ENCODE measurements around the gene LZTS3. TPM values are rescaled to one million over a fixed set of nuclear protein-coding genes. Genes with fewer than 3 reads are reported as not detected.

The LZTS3 gene
- total and polyA plus RNA-seq, 2 of the 8 experiments (the other 6 are each of a cell fraction or from before 2014, with no cell fraction given), result 31.8 to 33.5 TPM

GRCh38 chr20:3130051-3130600, 43.2 kb downstream of the LZTS3 start:
- H3K18ac ChIP-seq (ENCODE audit: extremely low read depth, low read length), result no peak overlapping the region
- H3K79me1 ChIP-seq (ENCODE audit: low read depth, low read length), result no peaks in the 10 kb centered on the region
- no peaks in the 10 kb centered on the region for H3K23me2 ChIP-seq (ENCODE audit: low read depth, low read length)
- no peak overlapping the region for H3K4ac ChIP-seq (replicated peaks; ENCODE audit: insufficient read length, low read depth, low read length)
- no peak overlapping the region for H4K91ac ChIP-seq (replicated peaks; ENCODE audit: insufficient read length, low read length)
- DNase-seq (ENCODE audit: low read depth in 1 of 2, low spot score in 2 of 2) (no peak), FAIRE-seq (no peak)
- H4K8ac ChIP-seq (ENCODE audit: extremely low read depth, insufficient read depth, low read length), result no peak overlapping the region
- no peak overlapping the region for H3K23ac ChIP-seq (ENCODE audit: insufficient read length)
- H3K79me2 ChIP-seq (ENCODE audit: control insufficient read depth in 1 of 2, insufficient read depth in 2 of 2, low read length in 2 of 2), result no peaks in the 10 kb centered on the region
- H2BK12ac ChIP-seq (ENCODE audit: low read depth, low read length), result no peak overlapping the region
- no peak overlapping the region for H2BK120ac ChIP-seq (replicated peaks; ENCODE audit: low read depth, low read length)
- 71% methylated on average over 2 of the region's 2 CpGs; no CpG with 5 or more reads in 1 of the 2 experiments for WGBS, 2 experiments (ENCODE audit: extremely low coverage in 1 of 2, insufficient coverage in 1 of 2, insufficient read length in 1 of 2, insufficient replicate concordance in 2 of 2, low coverage in 1 of 2, low lambda C conversion rate in 2 of 2, missing lambda C conversion rate in 1 of 2)
- no peak overlapping the region for H3K56ac ChIP-seq (replicated peaks; ENCODE audit: insufficient read length, low read depth, low read length)
- ChIA-PET CTCF (ENCODE audit: partially characterized antibody) (interaction anchor here (0.6 to 4.1 kb wide), 6 partner anchors 13 to 360 kb away, joined by 3 to 38 read pairs (median 4); no protein-coding TSS in a partner anchor), POLR2A (ENCODE audit: partially characterized antibody) (interaction anchor here (0.6 to 1.6 kb wide), 3 partner anchors 81 to 1029 kb away, joined by 3 read pairs; partner anchors contain the start of gene STK35)
- no peak overlapping the region for H2AFZ ChIP-seq (ENCODE audit: low read length)
- no peaks in the 10 kb centered on the region for H3K4me1 ChIP-seq (replicated peaks in 1 of 4; ENCODE audit: control insufficient read depth in 3 of 4, insufficient read depth in 4 of 4, low read length in 3 of 4)
- no peak overlapping the region for H2BK20ac ChIP-seq (ENCODE audit: low read length)
- no peak overlapping the region for H3K4me3 ChIP-seq (ENCODE audit: extremely low read depth in 1 of 4, insufficient read depth in 2 of 4, low read depth in 3 of 4, low read length in 4 of 4)
- H4K5ac ChIP-seq (ENCODE audit: insufficient read length, low read depth, low read length), result no peak overlapping the region
- peaks cover 0 to 11% of the 10 kb centered on the region in 2 experiments; a peak in 2 of 4 replicates for H3K9me3 ChIP-seq (ENCODE audit: insufficient read depth in 2 of 2, low read depth in 1 of 2, low read length in 1 of 2)
- H3K27ac ChIP-seq (ENCODE audit: low read depth, low read length), result no peak overlapping the region
- H4K20me1 ChIP-seq (replicated peaks in 1 of 2; ENCODE audit: control insufficient read depth in 1 of 2, insufficient read depth in 2 of 2, low read length in 2 of 2), result no peaks in the 10 kb centered on the region
- H3K4me2 ChIP-seq (ENCODE audit: insufficient read depth in 1 of 2, low read depth in 2 of 2, low read length in 2 of 2), result no peak overlapping the region
- H3K14ac ChIP-seq (ENCODE audit: insufficient read length), result no peak overlapping the region
- H3K36me3 ChIP-seq (ENCODE audit: control insufficient read depth in 2 of 4, insufficient read depth in 4 of 4, low read length in 3 of 4), result peaks cover 0 to 1% (median 0%) of the 10 kb centered on the region in 4 experiments; a peak in 1 of 8 replicates
- no peak overlapping the region for H2AK5ac ChIP-seq (ENCODE audit: low read depth, low read length)
- no peak overlapping the region for H3K9ac ChIP-seq (replicated peaks in 1 of 4; ENCODE audit: extremely low read depth in 1 of 4, low read depth in 3 of 4, low read length in 3 of 4)
- no peak overlapping the region for H2BK5ac ChIP-seq (ENCODE audit: low read depth, low read length)
- no peaks in the 10 kb centered on the region for H3K27me3 ChIP-seq (replicated peaks in 1 of 4; ENCODE audit: control insufficient read depth in 3 of 4, extremely low read depth in 1 of 4, insufficient read depth in 3 of 4, low read length in 3 of 4)
- H2BK15ac ChIP-seq (ENCODE audit: low read length), result no peak overlapping the region
- TF ChIP-seq CHD1 (IDR thresholded peaks at IDR 0.05; ENCODE audit: low read depth, low read length) (no peak), HDAC2 (IDR thresholded peaks at IDR 0.05; ENCODE audit: borderline replicate concordance in 1 of 2, low read depth in 2 of 2, low read length in 2 of 2) (no peak), BCL11A (IDR thresholded peaks at IDR 0.05; ENCODE audit: low read depth in 2 of 2, low read length in 2 of 2) (no peak), TEAD4 (IDR thresholded peaks at IDR 0.05; ENCODE audit: low read depth, low read length) (no peak), FOSL1 (IDR thresholded peaks at IDR 0.05; ENCODE audit: insufficient read depth, low read depth, low read length) (no peak), KDM4A (IDR thresholded peaks at IDR 0.05; ENCODE audit: low read depth, low read length, severe bottlenecking) (no peak), RXRA (IDR thresholded peaks at IDR 0.05; ENCODE audit: insufficient read depth, low read depth, low read length) (no peak), EGR1 (IDR thresholded peaks at IDR 0.05; ENCODE audit: borderline replicate concordance, low read depth, low read length) (no peak), SIX5 (IDR thresholded peaks at IDR 0.05; ENCODE audit: low read depth, low read length) (no peak), SUZ12 (IDR thresholded peaks at IDR 0.05; ENCODE audit: low read length) (no peak), SP1 (IDR thresholded peaks at IDR 0.05; ENCODE audit: low read depth, low read length) (no peak), EZH2 (IDR thresholded peaks at IDR 0.05; ENCODE audit: low read depth, low read length, severe bottlenecking) (no peak), TCF12 (IDR thresholded peaks at IDR 0.05; ENCODE audit: low read depth, low read length) (no peak), CHD2 (IDR thresholded peaks at IDR 0.05; ENCODE audit: low read length) (no peak)

Data from H1 (cell line).